CD4-positive, alpha-beta T cell treated with Interleukin-1 beta for 1 hour (primary cell): ENCODE measurements around the gene AMOTL2.

Experiments
- DNase-seq, 2 donors: peaks; one replicate each; pipeline ENCODE4 v3.0.0-alpha.2; 2020 to 2022

AMOTL2 gene

DNA sequence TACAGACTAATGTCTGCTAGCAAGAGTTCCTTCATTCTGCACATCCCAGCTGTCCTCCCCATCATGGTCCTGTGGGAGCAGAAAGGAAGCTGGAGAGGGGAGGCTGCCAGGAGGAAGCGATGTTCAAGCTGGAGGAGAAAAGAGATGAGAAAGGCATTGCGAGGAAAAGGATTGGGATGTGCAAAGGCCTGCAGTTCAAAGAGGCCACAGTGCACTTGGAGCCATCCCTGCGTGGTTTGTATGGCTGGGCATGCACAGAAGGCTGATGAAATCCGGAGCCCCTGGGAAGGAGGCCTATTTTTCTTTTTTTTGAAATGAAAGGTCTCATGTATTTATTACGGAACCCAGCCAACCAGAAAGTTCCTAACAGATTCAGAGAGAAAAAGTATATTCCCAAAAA lies 22.8 kb downstream of the AMOTL2 start:
- no peak for DNase-seq

DNA sequence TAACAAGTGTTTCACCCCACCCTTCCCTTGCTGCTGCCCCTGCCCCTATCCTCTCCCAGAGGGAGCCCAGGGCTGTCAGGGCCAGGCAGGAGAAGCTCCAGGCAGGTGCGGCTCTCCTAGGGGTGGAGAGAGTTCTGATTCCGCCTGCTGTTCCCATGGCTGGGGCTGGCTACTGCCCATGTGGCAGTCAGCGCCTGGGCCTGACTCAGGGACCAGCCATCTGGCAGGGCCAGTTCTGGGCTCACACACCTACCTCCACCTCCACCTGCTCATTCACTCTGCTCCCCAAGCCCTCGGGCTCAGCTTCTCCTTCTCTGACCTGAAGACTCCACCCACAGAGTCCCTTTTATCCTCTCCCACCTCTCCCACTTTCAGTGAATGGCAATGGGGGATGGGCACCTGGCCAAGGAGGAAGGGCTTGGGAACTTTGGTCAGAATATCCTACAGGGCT lies 23.4 kb downstream of the AMOTL2 start:
- no peak for DNase-seq

DNA sequence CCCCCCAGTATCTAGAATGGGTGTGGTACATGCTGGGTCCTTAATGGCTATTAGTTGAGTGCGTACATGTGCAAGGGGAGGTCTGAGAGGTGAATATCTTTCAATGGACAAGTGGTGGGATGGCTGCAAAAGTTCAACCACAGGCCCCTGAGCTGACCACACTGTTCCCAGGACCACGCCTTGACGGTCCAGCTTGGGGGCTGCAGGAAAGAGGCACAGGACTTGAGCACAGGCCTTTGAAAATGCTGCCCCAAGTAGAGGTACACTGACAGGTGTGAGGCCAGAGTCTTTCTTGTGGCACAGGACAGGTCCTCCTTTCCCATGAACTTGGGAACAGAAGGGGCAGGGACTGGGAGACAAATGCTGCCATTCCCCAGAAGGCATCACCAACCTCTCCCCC lies 24.0 kb downstream of the AMOTL2 start:
- no peak for DNase-seq

DNA sequence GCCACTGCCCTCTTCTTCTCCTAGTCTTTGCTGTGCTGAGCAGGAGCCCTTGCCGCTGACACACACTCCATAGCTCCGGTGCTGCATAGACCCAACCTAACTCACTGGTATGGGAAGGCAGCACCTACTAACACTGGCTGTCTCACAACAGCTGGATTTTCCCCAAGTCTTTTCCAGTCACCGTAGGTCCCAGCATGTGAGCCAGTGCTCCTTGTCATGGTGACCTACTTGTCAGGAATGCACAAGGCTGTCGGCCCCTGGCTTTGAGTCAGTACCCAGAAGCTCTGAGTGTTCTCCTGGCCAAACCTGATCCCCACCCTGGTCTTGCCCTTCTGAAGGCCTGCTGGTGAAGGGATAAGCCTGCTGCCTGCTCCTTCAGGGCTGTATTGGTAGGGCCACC lies 25.7 kb downstream of the AMOTL2 start:
- DNase-seq = no peak

DNA sequence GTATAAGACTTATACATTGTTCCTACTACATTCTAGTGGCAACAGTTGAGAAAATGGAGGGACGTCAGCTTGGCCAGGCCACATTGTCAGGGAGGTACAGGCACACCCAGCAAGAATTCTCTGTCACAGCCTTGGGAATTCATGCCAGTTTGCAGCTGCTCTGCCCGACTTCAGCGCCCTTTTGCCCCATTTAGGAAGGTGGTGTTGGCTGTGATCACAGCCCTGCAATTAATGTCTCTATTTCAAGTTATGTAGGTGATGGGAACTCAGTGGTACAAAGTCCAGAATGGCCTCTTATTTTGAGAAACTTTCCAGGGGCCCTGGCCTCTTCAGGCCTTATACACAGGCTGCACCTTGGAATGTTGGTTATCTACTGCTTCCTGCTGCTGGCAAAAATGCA lies 26.7 kb downstream of the AMOTL2 start:
- no peak for DNase-seq

DNA sequence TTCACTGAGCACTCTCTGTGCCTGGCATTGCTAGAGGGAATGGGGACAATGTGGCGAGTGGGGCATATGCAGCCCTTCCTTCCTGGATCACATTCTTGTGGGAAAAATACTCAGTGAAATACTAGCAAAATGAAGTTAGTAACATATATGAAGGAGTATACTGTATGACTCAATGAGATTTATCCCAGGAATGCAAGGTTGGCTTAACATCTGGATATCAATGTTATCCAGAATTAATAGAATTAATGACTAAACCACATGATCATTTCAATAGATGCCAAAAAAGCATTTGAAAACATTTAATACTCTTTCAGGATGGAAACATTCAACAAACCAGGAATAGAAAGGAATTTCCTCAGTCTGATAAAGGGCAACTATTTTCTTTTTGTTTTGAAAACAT lies 27.5 kb downstream of the AMOTL2 start:
- DNase-seq = no peak

DNA sequence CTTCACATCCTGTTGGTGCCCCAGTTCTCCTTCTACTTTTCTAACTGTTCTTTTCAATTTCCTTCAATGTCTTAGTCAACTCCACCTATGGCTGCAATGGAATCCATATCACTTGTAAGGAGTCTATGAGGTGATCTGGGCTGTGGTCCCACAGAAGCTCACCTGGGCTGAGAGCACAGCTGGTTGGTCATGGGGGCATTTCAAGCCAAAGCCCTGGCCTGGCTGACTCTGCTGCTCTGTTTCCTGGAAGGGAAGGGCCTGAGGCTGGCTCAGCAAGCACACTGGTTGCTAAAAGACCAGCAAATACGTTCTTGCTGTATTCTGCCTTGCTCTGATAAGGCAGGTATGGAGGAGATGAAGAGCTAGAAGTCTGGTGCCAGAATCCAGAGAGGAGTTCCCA lies 29.0 kb downstream of the AMOTL2 start:
- no peak for DNase-seq

DNA sequence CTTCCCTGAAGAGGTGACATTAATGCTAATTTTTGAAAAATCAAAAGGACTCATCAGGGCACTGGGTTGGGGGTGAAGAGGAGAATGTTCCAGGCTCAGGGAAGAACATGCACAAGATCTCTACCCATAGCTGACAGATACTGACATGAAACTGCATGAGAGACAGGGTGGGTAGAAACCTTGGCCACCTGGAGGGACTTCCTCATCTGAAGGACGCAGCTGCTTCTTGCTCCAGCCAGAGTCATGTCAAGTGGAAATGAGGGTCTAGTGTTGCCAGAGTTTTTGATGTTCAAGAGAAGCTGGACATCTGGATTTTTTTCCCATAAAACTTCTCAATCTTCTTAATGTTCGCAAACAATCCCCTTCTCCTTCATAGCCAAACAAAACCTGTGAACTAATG lies 29.7 kb downstream of the AMOTL2 start:
- DNase-seq = no peak

DNA sequence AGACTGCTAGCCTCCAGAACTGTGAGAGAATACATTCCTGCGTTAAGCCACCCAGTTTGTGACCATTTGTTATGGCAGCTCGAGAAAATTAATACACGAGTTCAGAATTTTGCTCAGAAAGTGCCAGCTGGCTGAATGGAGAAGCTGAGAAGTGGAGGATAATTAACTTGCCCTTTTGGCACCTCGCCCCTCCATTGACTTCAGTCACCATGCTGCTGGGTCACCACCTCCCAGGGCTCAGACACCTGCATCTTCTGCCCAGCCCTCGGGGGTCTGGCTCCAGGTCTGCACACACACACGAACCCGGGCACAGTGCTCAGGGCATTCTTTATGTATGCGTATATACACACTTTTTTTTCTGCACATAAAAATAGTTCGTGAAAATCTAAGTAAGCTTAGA lies 32.0 kb downstream of the AMOTL2 start:
- no peak for DNase-seq

DNA sequence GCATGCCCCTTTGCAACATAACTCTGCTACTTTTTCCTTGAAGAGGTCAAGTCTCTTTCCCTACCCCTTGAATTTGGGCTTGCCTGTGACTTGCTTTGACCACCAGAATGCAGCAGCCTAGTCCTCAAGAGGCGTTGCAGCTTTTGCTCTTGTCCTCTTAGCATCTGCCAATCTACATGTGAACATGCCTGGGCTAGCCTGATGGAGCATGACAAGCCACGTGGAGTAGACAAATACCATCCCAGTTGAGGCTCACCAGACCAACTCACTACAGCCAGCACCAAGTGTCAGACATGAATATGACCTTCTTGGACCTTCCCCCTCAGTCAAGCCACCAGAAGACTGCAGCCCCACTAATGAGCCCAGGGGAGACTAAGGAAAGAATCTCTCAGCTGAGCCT lies 32.9 kb downstream of the AMOTL2 start:
- no peak for DNase-seq

DNA sequence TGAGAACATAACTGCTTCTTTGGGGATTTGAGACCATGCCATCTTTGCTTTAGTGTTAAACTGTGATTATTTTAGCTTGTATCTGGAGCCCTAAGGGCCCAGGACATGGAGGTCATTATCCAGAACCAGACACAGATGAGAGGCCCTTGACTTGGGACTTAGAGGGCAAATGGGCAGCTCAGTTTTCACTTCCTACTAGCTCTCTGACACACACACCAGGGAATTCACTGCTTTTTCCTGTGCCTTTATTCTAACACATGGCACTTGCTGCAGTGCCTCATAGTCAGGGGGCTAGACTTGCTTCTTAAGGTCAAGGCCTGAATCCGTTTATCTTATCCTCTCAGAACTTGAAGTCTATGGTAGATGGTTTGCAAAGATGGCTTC lies 33.3 kb downstream of the AMOTL2 start:
- no peak for DNase-seq

DNA sequence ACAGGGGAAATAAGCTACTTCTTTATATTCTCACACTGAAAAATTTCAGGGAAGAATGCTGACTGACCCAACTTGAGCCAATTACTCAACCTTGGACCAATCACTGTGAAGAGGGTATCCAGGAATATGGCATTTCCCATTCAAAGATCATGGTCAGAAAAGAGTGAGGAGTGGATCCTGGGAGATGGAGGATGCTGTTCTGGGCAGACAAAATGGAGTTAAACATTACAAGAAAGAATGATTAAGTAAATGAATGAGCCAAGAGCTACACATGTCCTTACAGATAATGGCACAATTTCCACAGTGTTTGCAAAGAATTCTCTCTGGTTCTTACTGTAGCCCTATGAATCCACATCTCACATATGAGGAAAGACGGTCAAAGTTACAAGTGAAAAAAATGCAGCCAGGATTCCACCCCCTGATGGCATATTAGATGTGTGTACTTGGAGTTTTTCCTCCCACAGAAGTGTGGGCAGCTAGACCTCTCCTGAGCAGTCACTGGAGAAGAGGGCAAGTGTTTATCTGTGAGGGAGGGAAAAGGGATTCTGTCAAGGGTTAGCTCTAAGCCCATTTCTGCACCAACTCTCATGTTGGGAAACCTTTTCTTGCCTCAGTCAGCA lies 33.8 kb downstream of the AMOTL2 start:
- DNase-seq = no peak

DNA sequence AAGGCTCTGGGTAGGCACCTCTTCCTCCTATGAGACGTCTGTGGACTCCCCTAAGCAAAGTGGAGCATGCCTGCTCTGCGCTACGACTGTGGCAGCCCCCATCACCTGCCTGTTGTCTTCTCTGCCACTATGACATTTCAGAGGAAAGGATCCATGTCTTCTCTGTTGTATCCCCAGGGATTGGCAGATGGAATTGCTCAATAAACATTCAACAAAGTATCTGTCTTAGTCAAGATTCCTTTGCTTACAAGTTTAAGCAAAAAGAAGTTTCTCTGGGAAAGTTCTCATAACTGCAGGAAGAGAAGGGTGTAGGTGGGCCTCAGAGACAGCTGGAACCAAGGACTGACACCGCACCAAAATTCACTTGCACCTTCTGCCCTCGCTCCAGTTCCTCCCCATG lies 34.3 kb downstream of the AMOTL2 start:
- DNase-seq = no peak

DNA sequence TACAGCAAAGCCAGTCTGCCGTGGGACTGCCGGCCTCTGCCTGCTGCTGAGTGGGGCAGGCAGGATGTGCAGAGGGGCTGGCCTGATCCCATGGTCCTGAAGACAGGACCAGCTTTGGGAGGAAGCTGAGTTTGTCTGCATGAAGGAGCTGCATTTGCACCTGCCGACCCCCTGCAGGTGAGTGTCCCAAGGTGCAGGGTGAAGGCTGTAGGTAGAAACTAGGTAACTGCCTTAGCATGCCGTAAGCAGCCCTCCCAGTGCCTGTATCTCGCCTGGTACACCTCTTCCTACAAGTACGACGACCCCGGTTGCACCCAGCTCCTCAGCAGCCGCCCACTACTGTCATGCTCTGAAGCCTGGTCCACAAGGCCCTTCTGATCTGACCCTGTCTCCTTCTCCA lies 34.9 kb downstream of the AMOTL2 start:
- DNase-seq = no peak

DNA sequence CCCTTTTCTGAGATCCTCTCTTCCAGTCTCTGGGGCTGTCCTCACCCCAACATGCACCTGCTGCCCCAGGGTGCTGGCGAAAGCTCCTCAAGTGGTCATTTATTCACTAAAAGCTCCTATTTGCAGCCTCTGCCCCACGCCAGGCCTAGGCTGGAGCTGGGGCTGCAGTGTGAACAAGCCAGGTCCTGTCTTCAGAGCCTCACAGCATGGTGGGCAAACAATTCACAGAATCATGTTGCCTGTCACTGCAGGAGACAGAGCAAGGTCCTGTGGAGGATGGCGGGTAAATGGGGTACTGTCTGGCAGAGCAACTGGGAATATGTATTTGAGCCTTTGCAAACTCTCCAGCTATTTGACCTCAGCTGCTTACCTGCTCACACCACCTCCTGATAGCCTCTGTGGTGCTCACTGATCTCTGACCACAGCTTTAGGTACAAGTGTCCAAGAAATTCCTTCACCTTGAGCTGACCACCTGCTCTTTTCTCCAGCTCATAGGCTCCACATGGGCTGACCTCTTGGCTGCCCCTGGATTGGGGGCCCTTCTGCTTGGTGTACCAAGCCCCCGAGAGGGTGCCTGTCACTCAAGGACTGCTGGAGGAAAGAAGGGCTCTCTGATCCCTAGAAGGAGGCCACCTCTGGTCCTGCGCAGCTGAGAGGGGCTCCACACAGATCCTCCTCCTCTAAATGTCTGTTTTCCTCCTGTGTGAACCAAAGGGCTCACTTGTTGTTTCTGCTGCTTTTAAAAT lies 35.6 kb downstream of the AMOTL2 start:
- DNase-seq = no peak

DNA sequence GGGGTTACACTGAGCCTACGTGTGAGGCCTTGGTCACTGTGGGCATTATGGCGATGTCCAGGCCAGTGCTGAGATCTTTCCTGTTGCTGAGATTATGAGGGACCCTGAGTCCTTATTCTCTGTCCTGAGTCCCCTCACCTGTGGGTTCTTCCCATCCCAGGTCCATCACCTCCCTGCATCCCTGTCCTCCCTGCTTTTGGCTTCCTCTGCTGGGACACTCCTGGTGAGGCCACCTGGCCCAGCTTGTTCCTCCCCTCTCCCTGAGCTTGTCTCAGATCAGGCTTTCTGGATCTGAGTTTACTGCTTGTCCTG lies 36.1 kb downstream of the AMOTL2 start:
- DNase-seq = no peak

DNA sequence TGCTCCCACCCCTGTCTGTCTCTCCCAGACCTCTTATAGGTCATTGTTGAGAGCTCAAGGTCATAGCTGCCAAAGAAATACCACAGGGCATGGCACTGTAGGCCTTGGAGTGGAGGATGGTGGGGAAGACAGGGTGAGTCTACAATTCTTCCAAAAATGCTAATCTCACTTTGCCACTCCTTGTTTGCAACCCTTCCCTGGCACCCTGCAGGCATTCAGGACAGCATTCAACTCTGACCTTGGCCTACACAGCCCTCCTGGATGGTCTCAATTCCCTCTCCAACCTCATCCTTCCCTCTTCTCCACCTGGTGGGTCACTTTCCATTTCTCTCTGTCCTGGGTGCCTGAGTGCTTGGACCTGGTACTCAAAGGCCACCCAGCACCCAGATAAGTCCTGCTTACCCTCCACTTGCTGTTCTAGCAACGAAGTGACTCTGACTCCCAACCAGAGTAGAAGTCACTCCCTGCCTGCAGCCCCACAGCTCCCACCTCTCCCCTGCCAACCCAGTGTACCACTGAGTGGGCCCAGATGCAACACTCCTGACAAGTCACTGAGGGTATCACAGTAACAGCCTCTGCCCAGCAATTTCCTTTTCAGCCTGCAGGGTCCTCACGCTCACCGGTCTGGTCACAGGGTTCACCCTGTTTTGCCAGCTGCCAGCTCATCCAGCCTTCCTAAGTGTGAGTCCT lies 36.6 kb downstream of the AMOTL2 start:
- no peak for DNase-seq

DNA sequence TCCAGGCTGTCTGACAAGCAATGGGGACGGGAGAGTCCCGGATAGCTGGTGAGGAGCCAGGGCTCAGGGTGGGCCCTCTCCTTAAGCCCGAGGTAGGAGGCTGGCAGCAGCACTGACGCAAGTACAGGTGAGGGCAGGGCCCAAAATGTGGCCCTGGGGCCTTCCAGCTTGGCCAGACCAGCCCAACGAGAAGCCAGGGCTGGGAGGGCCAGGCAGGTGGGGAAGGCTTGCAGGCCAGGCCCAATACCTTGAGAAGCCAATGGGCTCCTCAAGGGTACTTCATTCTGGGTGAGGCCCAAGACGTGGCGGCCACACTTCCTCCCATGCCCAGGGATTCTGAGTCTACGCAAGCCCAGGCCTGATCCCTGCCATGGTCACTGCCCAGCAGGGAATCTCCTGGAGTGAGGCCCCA lies 37.2 kb downstream of the AMOTL2 start:
- no peak for DNase-seq

DNA sequence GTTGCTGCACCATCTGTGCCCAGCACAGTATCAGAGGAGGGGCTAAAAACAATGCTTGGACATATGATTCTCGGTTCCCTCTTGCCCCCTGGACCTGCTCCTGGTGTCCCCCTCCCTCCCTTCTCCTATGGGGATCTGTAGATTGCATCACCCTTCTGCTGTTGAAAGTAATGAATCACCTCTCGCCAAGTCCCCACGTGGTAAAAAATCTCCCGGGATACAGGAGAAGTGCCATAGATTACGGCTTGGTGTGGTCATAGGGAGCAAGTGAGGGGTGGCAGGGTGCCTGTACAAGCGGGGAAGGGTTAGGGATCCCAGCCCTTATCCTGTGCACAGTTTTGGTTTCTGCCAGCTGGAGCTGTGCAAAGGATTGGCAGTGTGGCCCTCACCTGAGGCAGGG lies 37.7 kb downstream of the AMOTL2 start:
- no peak for DNase-seq

DNA sequence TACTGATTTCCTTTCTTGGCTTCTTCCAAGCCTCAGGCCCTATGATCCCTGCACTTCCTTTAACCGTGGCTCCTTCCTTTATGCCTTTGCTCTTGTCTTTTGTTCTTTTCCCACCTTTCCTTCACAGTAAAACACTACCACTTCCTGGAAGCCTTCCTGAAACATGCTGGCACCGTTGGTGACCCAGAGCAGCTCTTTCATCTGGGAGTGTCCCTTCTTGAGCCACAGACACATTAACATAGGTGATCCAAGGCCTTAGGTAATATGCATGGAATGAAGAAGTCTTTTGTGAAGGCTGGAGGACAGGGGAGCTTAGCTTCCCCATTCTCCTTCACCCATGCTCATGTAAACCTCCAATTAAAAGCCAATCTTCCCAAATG lies 39.4 kb downstream of the AMOTL2 start:
- no peak for DNase-seq

DNA sequence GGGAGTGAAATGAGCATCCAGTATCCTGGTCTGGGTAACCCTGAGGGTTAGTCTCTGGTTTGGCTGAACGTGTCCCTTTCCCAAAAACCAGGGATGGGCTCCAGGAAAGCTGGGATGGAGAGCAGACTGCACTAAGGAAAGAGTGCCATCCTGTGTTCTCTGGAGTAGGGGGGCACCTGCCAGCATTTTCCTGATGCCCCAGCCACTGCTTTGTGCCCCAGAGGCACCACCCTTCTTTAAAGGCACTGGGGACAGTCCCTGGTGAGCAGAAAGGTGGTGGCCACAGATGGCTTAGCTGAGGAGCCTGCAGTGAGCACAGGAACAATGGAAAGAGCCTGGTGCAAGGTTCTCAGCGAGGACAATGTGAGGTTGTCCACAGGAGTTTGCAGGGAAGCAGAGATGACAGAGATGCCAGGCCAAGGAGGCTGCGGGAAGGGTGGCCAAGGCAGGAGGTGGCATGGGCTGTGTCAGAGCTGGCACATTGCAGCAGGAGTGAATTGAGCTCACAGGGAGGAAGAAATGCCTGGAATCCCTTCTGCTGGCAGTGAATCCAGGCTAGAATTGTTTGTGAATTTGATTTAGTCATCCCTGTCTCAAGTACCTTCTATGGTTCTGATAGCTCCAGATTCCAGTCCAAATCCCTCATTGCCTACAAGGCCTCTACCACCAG lies 39.9 kb downstream of the AMOTL2 start:
- no peak for DNase-seq

DNA sequence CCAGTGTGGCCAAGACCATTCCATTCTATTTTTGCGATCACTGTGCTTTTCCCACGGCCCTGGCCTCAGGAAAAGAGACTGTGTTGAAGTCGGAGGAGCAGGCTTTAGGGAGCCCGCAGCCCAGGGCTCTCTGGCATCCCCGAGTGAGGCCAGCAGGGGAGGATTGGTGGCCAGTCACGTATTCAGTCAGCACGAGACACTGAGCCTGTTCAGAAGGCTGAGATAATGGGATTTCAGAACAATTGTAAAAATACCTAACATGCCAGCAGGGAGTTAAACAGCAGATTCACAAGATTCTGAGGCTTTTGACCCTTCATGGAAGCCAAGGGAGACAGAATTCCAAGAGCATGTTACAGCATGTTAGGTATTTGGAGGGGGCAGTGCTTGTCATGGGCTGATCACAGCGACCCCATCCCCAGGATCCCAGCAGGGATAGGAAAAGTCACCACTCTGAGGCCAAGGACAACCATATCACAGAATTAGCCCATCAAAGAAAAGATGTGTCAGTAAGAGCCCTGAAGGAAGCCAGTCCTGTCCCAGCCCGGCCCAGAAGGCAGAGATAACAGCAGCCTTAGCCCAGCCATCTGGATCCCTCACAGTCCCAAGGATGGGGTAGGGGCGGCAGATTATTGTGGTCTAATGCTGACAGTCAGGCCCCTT lies 40.6 kb downstream of the AMOTL2 start:
- no peak for DNase-seq

DNA sequence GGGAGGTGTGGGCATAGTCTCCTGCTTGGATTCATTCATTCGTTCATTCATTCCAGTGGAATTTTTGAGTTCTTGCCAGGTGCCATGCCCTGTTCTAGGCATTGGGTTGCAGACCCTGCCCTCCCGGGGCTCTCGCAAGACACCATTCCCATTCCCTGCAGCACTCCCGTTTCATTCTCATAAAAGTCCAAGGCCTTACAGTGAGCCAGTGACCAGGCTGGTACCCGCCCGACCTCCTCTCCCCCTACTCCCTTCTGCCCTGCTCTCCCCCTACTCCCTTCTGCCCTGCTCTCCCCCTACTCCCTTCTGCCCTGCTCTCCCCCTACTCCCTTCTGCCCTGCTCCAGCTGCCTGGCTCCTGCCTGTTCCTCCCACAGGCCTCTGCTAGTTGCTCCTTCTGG lies 41.9 kb downstream of the AMOTL2 start:
- no peak for DNase-seq

DNA sequence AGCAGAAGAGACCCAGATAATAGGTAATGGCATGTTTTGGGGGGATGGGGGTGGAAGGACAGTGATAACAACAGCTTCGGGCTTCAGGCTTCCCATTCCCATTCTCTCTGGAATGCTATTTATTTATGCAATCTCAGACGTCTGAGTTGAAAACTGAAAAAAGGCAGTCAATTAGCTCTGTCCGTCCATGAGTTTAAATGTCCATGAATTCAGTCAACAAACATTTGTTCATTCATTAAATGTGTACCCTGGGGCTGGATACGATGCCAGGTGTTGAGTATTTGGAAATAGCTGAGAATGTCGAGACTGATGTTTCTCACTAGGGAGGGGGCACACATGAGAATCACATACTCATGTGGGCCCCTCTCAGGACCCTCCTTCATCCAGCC lies 42.4 kb downstream of the AMOTL2 start:
- no peak for DNase-seq
